ENCODE results near the gene FIBCD1.
"Not testable (repeated sequence)": the region's sequence is repeated elsewhere in the genome, so short reads cannot be mapped to it uniquely, and the experiment has no call there.

Gene FIBCD1

DNA sequence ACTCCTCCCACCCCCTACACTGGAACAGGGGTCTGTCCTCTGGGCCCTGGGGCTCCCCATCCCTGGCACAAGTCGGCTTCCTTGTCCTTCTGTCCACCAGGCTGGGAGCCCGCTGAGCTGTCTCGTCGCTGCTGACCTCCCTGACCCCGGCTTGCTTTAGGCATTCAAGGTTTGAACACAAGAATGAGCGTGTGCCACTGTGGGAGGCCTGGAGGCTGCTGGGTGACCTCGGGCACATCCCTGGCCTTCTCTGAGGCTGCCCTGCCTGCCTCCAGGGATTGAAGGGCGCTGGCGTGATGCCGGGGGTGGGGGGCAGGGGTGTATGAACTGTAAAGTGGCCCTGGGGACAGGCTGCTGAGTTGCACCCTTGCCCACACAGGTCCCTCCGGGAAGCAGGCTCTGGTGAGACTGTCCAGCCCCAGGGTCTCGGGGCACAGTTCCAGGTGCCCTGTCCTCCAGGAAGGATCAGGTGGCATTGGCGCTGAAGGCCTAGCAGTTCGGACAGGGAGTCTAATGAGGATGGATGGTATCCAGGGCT is 18.2 kb downstream of the FIBCD1 start:
- no peak for DNase-seq

DNA sequence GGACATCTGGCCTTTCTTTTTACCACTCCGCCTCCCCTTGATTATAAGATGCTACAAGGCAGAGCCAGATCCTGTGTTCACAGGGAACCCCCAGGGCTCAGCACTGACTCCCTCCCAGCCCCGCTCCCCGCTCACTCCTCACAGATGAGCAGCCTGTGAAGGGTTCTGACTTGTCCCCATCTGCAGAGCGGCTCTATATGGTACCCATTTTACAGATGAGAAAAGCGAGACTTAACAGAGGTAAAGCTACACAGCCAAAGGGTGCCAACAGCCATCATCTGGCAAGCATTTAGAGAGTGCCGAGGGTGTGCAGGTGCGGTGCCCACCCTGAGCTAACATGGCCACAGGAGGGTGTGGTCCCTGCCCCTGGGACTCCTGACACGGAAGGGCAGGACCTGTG is 18.8 kb downstream of the FIBCD1 start:
- DNase-seq, result no peak

DNA sequence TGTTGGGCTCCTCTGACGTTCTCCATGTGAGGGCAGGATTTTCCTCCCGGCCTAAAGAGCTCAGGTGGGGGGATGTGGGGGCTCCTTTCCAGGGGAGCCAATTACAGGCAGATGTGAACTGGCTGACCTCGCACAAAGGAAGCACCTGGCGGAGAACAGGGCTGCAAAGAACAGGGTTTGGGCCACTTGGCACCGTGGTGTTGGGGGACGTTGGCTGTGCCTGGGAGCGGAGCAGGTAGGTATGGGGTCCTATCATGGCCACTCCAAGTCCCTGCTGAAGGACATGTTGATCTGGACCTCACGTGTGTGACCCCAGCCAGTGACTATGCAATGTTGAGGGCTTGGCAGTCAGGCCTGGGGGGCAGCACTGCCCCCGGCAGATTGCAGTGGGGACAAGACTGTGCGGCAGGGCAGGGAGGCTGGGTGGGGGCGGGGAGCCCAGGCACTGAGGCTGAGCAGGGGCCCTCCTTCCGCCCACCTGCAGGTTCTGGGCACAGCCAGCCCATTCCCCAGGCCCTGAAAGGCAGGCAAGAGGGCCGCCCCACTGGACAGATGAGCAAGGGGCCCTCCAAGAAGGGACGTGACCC is 19.4 kb downstream of the FIBCD1 start:
- no peak for DNase-seq

DNA sequence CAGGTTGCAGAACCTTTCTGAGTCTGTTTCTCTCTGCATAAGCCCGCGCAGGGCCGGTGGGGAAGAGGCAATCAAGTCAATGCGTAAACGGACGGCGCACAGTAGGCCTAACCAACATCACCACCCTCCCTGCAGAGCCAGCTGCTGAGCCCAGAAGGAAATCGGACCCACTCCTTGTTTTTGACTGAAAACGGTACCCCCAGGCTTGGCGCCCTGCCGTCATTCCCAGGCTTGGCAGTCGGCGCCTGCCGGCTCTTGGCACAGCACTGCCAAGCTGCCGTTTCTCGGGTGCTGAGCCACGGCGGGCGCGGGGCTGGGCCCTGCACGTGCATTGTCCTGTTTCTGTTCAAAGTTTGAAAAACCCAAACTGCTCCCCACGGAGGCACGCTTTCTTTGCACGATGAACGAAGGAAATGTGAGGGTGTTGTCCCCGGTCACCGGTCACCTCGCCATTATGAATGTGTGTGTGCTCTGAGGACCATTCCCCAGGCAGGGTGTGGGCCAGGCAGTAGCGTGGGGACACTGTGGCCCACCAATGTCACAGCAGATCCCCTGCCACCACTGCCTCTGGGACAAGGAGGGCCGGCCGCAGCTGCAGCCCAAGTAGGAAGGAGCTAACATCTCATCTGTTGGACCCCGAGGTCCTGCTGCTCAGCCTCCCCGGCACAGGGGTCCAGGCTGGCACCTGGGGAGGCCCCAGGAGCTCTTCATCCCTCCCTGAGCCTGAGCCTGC is 20.1 kb downstream of the FIBCD1 start:
- no peak for DNase-seq

DNA sequence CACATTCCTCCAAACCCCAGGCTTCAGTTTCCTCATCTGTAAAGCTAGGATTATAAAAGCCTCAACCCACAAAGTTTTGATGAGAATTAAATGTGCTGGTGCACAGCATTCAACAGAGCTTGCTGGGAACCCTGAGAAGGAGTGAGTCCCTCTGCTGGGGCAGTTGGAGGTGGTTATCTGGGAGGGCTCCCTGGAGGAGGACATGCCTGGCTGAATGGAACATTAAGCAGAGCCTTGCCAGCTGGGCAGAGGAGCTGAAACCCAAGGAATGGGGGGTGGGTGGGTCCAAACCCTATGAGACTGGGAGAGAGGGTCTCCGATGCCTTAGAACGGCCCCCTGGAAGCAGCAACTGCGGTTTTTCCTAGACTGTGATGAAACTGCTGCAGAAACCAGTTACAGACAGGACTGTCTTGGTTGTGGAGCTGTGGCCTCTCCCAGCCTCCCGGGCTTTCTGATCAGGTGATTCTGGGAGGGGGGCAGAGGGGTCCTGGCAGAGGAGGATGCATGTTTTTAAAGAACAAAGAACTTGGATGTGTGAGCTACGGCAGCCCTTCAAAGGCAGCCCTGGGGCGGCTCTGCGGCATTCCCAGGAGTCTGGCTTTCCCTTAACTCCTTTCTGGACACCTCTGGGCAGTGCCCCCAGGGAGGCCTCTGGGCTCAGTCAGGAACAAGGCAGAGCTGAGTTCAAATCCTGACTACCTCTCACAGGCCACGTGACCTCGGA is 20.8 kb downstream of the FIBCD1 start:
- DNase-seq, result no peak

DNA sequence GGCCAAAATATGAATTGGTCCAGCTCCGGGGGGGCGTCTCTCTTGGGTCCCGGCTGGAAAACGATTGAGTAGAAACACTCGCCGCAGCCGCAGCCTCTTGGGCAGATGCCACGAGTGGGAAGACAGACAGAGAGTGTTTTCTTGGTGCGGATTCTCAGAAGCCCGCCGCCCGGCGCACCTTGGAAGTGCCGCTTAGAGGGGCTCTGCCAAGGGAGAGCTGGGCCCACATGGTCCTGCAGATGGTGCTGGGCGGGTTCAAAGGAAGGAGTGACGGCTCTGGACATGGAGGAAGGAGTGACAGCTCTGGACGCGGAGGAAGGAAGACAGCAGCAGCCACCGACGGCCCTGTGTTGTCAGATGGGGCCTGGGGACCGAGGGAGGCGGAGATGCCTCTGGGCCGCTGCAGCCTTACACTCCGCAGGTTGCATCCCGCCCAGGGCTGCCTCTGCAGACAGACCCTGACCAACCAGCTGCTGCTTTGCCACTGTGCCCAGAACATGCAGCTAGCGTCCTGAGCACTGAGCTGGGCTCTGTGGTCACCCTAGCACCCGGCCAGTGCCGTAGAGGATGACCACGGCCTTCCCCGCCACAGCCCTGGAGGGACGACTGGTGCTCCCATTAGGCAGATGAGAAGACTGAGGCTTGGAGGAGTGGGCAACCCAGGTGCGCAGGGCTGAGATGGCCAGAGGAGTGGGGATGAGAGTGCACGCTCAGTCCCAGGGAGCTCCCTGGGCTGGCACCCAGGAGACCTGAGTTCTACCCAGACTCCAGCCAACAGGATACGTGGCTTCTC is 21.7 kb downstream of the FIBCD1 start:
- no peak for DNase-seq

DNA sequence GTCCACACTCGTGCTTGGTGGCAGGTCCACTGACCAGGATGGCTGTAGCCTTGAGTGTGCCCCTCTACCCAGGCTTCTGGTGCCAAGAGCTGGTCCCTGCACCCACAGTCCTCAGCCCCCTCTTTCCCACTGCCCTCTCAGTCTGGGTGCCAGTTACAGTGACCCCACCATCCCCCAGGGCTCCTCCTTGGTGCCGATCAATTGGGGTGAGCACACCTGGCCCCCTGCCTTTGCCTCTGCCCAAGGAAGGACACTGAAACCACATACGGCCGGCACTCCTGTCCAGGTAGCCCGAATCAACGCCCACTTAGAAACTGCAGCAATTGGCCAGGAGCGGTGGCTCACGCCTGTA is 24.0 kb downstream of the FIBCD1 start:
- no peak for DNase-seq

DNA sequence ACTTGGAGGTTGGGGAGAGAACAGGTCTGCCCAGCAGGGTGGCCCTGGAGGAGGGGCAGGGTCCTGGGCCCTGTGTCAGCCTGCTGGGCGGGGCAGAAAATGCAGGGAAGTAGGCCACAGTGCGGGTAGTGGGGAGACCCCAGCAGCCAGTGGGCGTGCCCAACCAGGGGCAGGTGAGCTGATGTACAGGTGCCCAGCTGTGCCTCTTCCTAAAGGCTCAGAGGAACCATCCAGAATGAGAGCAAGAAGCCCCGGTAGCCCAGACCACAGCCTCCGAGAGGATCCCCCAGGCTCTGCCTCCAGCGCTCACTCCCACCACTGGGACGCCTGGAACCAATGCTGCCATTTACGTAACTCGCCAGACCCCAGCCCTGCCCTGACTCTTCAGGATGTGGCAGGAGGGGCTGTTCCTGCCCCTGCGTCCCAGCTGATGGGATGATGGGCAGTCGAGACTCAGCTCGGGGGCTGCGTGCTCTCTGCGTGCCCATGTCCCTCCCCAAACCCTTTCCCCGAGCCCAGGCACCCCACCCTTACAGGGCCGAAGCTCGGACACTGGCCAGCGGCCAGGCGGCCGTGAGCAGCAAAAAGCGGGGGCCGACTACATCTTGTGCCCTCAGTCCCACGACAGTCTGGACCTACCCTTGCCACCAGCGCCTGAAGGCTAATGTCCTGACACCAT is 24.5 kb downstream of the FIBCD1 start:
- DNase-seq, result no peak

DNA sequence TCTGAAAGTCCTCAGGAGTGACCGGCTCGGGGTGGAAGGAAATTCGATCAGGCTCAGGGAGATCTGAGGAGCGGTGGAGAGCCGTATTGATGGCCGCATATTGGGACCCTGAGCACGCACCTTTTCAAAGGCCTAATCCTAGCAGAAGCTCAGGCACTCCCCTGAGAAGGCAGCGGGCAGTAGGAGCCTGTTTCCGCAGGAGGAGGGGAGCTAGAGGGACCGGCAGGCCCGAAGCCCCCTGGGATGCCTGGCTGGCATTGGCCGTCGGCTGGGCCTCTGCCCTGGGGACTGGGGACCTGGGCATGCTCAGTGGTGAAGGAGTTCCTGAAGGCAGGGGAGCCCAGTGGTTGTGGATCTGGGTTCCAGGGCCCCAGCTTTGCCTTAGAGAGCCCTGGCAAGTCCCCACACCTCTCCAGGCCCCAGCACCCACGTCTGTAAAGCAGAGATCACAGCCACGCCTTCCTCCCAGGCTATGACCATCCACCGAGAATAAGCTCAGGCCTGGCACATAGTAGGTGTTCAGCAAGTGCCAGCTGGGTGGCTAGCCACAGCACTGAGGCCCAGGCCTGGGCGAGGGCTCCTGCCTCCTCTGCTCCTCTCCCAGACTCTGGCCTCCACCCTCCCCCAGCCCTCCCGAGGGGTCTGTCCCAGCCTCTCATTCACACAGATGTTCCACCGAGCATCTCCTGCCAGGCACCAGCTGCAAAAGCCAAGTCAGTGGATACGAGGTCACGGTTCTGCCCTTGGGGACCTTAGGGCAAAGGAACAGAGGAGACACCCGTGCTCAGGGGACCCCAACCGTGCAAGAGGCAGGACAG is 25.2 kb downstream of the FIBCD1 start:
- no peak for DNase-seq

DNA sequence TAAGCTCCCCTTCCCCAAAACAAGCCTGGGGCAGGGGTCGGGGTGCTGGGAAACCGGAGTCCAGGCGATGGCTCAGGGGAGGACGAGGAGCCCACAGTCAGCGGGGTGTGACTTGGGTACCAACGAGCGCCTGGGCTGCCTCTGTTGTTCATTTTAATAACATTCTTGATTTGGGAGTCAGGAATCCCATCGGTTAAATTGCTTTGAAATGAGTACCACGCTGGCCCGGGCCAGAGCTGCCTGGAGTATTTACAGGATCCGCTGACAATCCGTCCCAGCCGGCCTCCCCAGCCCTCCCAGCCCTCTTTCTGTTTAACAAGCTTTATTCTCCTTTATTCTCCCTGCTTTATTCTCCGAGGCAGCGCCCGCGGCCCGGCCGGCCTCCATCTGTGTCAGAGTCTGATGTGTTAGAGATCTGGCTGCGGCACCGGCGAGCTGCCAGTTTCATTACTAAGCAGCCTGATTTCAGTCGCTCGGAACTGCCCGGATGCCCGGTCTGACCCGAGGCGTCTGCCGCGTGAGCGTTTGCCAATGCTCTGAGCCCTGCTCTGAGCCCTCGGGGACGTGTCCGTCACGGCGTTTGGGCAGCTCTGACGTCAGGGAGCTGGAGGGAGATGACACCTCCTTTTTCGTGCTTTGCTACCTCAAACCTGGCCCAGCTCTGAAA is 26.0 kb downstream of the FIBCD1 start:
- DNase-seq, result no peak

DNA sequence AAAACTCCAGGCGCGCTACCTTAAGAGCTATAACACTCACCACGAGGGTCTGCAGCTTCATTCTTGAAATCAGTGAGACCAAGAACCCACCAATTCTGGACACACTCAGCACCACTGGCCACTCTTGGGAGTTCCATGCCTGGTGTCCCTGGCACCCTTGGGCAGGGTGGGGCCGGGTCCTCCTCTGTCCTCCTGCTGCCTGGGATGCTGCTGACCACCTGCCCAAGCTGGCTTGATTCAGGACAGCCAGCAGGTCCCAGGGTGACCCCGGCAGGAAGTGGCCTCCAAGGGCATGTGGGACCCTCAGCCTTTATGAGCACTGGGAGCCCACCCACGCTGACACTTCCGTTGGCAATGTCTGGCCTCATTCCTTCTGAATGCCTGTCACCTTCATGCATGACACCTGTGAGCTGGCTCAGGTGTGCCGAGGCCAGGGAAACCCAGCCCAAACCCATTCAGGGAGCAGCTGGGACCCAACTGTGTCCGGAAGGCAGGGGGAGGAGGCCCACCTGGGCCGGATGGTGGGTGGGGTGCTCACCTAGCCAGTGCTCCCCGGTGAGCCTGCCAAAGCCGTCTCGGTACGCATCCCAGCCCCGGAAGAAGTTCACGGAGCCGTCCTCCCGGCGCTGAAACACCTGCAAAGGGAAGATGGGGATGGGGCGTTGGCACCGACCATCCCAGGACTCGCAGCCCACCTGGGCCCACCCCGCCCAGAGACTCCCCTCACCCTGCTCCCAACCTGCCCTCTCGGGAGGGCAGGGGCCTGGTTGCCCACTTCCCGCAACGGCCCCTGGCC is 27.6 kb downstream of the FIBCD1 start:
- no peak for DNase-seq

DNA sequence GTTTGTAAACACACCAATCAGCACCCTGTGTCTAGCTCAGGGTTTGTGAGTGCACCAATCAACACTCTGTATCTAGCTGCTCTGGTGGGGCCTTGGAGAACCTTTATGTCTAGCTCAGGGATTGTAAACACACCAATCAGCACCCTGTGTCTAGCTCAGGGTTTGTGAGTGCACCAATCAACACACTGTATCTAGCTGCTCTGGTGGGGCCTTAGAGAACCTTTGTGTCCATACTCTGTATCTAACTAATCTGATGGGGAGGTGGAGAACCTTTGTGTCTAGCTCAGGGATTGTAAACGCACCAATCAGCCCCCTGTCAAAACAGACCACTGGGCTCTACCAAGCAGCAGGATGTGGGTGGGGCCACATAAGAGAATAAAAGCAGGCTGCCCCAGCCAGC is 28.4 kb downstream of the FIBCD1 start:
- DNase-seq, result not testable (repeated sequence)

DNA sequence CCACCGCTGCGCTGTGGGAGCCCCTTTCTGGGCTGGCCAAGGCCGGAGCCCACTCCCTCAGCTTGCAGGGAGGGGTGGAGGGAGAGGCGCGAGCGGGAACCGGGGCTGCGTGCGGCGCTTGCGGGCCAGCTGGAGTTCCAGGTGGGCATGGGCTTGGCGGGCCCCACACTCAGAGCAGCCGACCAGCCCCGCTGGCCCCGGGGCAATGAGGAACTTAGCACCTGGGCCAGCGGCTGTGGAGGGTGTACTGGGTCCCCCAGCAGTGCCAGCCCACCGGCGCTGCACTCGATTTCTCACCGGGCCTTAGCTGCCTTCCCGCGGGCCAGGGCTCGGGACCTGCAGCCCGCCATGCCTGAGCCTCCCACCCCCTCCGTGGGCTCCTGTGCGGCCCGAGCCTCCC is 29.0 kb downstream of the FIBCD1 start:
- not testable (repeated sequence) for DNase-seq

DNA sequence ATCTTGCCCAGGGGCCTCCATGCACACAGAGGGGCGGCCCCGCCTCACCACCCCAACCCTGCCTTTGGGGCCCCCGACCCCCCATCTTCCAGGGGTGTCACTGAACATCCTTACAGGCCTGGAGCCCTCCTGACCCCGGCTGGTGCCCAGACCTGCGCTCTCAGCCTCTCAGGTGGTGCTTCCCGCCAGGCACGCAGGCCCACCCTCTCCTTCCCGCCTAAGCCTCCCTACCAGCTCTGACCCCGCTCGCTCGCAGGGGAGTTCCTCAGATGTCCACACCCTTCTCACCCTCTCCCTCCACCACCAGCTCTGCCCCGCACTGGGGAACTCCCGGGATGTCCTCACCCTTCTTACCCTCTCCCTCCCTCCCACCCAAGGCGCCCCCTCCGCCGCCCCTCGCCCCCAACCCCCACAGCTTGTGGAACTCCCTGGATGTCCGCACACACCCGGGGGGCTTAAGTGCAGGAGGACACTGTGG is 30.1 kb downstream of the FIBCD1 start:
- no peak for DNase-seq

DNA sequence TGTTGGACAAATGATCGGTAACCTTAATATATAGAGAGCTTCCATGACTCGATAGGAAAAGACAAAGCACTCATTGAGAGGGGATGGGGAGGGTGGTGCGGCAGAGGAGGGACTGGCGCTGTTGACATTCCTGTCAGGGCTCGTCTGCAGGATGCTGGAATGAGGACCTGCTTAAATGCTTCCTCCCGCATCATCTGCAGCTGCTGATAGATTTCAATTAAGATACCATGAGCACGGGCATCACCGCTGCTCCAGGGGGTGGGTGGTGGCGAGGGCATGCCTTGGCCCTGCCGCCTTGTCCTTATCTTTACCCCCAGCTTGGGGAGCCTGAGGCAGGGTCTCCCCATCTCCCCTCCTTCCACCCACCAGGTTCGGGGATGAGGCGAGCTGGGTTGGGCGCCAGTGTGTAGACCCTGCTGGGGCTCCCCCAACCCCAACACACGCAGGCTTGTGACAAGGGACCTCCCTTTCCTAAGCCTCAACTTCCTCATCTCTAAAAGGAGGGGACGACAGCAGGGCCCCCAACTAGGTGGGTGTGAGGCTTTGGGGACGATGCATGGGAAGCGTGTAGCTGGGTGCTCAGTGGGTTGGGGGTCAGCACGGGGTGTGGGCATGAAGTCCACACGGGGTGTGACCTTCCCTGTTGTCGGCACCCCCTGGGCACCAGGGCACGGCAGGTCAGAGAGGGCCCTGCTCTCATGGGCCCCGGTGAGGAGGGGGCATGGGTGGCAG is 30.7 kb downstream of the FIBCD1 start:
- no peak for DNase-seq

DNA sequence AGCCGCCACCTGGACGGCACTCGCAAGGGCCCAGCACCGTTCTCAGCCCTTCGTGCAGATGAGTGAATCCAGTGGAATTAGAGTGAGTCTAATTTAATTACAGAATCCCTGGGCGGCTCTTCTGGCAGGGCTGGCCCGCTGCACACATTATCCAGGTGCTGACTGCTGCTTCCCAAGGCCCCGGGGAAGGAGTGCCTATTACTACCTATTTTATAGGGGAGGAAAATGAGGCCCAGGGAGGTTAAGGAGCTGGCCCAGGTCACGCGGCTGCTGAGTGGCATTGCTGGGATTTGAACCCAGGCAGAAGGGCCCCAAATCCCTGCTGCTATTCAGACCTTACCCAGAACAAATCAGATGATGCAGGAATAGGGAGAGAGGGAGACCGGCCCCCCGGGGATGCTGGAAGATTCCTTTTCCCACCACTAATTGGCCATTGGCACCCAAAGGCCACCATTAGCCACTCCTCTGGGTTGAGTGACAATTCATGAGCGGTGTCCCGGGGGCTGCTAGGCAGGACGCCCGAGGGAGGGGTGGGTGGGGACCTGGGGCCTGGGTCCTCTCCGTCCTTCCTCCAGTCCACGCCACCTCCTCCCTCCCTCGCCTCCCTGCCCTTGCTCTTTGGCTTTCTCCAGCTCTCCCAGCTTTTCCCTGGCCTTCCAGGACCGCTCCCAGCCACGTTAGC is 32.2 kb downstream of the FIBCD1 start:
- no peak for DNase-seq

DNA sequence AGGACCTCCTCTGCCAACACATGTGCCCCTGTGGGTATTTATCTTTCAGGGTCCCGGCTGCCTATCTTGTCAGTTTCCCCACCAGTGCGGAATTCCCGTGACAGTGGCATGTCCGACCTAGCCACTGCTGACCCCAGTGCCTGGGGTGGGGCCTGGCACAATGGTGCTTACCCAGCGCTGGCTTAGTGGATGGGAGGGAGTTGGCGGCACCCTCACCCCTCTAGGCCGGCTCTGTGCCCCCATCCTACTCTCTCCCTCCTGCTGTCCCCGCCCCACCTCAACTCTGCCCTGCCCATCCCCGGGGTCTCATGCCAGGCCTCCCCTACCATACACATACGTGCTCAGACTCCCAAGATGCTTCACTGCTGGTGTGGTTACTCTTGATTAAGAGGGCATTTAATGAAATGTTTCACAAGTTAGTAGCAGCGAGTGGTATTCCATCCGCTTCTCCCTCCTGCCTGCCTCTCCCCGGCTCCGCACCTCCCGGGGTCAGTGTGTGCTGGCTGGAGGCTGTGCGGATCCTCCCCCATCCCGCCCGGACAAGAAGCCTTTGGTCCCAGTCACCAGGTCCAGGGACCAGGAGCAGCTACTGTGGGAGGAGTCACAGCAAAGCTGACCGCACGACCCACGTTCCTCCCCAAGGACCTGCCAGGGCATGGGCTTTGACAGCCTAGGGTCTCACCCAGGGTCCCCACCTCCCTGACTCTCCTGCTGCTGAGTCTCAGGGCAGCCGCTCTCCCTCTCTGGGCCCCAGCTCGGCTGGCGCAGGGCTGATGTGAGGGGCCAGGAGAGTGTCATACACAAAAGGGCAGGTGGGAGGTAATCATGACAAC is 32.9 kb downstream of the FIBCD1 start:
- DNase-seq, result no peak

Measured in activated naive CD4-positive, alpha-beta T cell treated with Interleukin-2 at 50 U/mL for 16 hours (primary cell).